Measurements from ENCODE around the gene NTHL1.

NTHL1 gene

GRCh38 chr16:2082171-2082982, 34.7 kb upstream of the NTHL1 start:
- Histone ChIP-seq H3K4me3 (ENCODE audit: low read depth, low read length) (no peak overlapping the region), H3K9me3 (ENCODE audit: control insufficient read depth, low read length) (no peaks in the 10 kb centered on the region), H3K27ac (no peak overlapping the region), H3K4me2 (ENCODE audit: low read length) (no peak overlapping the region), H3K27me3 (ENCODE audit: control insufficient read depth, insufficient read depth, low read length) (no peaks in the 10 kb centered on the region), H3K9ac (no peak overlapping the region), H3K36me3 (ENCODE audit: control insufficient read depth, insufficient read depth, low read length) (no peaks in the 10 kb centered on the region), H3K79me2 (no peaks in the 10 kb centered on the region), H2AFZ (no peak overlapping the region), H3K4me1 (no peaks in the 10 kb centered on the region)
- no peak for TF ChIP-seq CTCF (IDR thresholded peaks at IDR 0.05)

GRCh38 chr16:2081201-2082084, 33.8 kb upstream of the NTHL1 start:
- no peak overlapping the region for H3K27ac ChIP-seq
- H3K9ac ChIP-seq = no peak overlapping the region
- no peaks in the 10 kb centered on the region for H3K36me3 ChIP-seq (ENCODE audit: control insufficient read depth, insufficient read depth, low read length)

GRCh38 chr16:2079991-2080390, 32.4 kb upstream of the NTHL1 start:
- Histone ChIP-seq H3K27ac (no peak overlapping the region), H3K9ac (no peak overlapping the region), H3K36me3 (ENCODE audit: control insufficient read depth, insufficient read depth, low read length) (no peaks in the 10 kb centered on the region)

More at GRCh38 chr16:2081201-2082084, 33.8 kb upstream of the NTHL1 start:
- H3K4me2 ChIP-seq (ENCODE audit: low read length) = no peak overlapping the region
- no peak overlapping the region for H2AFZ ChIP-seq
- no peaks in the 10 kb centered on the region for H3K9me3 ChIP-seq (ENCODE audit: control insufficient read depth, low read length)
- no peaks in the 10 kb centered on the region for H3K4me1 ChIP-seq
- TF ChIP-seq CTCF (IDR thresholded peaks at IDR 0.05) = no peak
- no peaks in the 10 kb centered on the region for H3K79me2 ChIP-seq
- no peaks in the 10 kb centered on the region for H3K27me3 ChIP-seq (ENCODE audit: control insufficient read depth, insufficient read depth, low read length)
- H3K4me3 ChIP-seq (ENCODE audit: low read depth, low read length) = no peak overlapping the region

GRCh38 chr16:2079311-2079800, 31.7 kb upstream of the NTHL1 start:
- Histone ChIP-seq H3K4me2 (ENCODE audit: low read length) (no peak overlapping the region), H3K27me3 (ENCODE audit: control insufficient read depth, insufficient read depth, low read length) (no peaks in the 10 kb centered on the region), H3K36me3 (ENCODE audit: control insufficient read depth, insufficient read depth, low read length) (no peaks in the 10 kb centered on the region), H3K9me3 (ENCODE audit: control insufficient read depth, low read length) (no peaks in the 10 kb centered on the region), H3K4me1 (no peaks in the 10 kb centered on the region), H2AFZ (no peak overlapping the region), H3K4me3 (ENCODE audit: low read depth, low read length) (no peak overlapping the region), H3K27ac (no peak overlapping the region), H3K9ac (no peak overlapping the region), H3K79me2 (peaks cover 2% of the 10 kb centered on the region)
- TF ChIP-seq CTCF (IDR thresholded peaks at IDR 0.05) = no peak

More at GRCh38 chr16:2079991-2080390, 32.4 kb upstream of the NTHL1 start:
- Histone ChIP-seq H3K4me3 (ENCODE audit: low read depth, low read length) (no peak overlapping the region), H3K4me1 (no peaks in the 10 kb centered on the region), H3K79me2 (peaks cover 2% of the 10 kb centered on the region), H2AFZ (no peak overlapping the region), H3K9me3 (ENCODE audit: control insufficient read depth, low read length) (no peaks in the 10 kb centered on the region), H3K27me3 (ENCODE audit: control insufficient read depth, insufficient read depth, low read length) (no peaks in the 10 kb centered on the region), H3K4me2 (ENCODE audit: low read length) (no peak overlapping the region)
- TF ChIP-seq CTCF (IDR thresholded peaks at IDR 0.05) = no peak

Data from parathyroid adenoma (tissue), 2 donors.